CD4-positive, alpha-beta T cell treated with Interleukin-6 at 100 ng/mL for 8 hours (primary cell): ENCODE data around the gene SESTD1.
"Not testable (repeated sequence)": the region's sequence is repeated elsewhere in the genome, so short reads cannot be mapped to it uniquely, and the experiment has no call there.

Experiments used
- DNase-seq: peaks from one replicate; pipeline ENCODE4 v3.0.0-alpha.2; 2020; ENCODE audit warnings: mixed read lengths, low spot score

SESTD1 gene

DNA sequence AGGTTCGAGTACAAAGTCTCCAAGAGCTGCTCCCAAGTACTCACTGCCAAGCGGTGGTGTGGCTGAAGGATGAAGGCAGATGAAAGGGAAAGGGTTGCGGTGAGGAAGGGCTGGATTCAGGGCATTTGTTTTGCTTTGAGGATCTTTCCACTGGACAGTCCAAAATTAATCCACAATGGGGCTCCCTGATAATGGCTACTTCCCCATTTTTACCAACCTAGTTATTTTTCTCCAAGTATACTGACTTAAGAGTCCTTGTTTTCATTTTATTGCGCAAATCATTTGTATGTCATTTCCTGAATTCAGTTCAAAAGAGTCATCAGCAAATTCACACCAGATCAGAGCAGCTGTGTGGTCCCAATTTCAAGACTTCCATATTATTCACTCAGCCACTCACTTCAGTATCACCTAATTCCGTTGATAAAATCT lies 464 bp upstream of the SESTD1 start:
- DNase-seq, result no peak

DNA sequence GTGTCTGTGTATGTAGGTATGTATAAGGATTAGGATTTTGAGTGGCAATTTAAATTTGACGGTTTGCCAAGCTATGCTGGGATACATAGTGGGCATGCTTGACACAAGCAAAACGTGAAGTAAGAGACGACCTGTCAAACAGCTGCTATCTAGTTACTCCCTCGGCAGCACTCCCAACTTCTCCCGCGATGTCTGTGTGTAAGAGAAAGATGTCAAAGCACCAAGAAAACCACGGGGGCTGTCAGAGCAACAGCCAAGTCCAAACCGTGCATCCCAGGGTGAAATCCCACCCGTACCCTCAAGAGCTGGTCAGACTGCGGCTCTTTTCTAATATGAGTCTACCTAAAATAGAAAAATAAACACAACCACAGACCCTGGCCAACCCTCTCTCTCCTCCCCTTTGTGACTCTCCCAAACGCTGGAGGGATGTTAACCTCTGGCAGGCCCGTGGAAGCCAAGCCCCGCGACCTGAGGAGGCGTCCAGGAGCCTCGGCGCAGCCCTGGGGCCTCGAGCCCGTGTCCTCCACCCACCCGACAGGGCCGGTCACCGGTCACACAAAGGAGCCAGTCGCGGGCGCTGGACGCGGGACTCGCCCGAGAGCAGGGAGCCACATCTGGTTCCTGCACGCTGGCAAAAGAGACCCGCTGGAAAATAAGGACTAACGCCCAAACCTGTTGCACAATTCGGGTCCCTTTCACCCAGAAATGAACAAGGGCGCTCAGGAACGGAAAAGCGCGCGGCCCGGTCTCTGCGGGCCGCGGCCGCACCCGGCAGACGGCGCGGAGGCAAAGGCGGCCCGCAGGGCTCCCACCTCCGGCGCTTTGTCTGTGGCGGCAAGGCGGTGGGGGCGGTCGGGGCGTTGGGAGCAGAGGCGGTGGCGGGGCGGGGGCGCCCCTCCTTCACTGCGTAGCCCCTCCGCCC lies 925 bp downstream of the SESTD1 start:
- no peak for DNase-seq

DNA sequence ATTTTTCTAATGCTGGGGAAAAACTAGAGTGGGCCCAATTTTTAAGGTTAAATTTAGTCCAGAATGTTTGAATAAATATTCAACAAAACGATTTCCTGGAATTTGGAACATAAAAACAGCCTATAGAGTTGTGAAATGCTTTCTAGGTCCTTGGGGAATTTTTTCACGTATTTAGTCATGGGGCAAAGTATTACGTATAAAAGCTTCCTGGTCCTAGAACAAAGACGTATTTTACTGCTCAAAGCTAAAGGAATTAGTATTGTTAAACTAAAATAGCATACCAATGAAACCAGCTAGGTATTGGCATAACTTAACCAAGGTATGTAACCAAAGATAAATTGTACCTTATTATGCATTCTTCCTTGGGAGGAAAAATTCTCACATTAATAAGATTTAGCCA lies 1.6 kb downstream of the SESTD1 start:
- no peak for DNase-seq

DNA sequence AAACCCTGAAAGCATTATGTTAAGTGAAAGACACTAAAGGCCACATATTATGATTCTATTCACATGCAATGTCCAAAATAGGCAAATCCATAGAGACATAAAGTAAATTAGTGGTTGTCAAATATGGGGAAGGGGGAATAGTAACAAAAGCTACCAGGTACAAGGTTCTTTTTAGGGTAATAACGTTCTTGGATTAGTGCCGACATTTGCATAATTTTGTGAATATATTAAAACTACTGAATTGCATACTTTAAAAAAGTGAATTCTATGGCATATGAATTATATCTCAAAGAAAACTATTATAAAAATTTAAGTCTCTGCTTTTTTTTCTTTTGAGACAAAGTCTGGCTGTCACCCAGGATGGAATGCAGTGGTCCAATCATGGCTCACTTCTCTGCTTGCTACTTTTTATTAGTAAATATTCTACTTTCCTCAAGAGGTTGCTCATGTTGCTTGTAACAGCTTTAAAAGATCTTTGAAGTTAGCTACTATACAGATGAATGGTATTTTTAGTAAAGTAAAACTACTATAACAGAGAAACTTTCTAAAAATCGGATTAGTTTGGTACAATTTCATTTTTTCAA lies 2.5 kb downstream of the SESTD1 start:
- DNase-seq, result no peak

DNA sequence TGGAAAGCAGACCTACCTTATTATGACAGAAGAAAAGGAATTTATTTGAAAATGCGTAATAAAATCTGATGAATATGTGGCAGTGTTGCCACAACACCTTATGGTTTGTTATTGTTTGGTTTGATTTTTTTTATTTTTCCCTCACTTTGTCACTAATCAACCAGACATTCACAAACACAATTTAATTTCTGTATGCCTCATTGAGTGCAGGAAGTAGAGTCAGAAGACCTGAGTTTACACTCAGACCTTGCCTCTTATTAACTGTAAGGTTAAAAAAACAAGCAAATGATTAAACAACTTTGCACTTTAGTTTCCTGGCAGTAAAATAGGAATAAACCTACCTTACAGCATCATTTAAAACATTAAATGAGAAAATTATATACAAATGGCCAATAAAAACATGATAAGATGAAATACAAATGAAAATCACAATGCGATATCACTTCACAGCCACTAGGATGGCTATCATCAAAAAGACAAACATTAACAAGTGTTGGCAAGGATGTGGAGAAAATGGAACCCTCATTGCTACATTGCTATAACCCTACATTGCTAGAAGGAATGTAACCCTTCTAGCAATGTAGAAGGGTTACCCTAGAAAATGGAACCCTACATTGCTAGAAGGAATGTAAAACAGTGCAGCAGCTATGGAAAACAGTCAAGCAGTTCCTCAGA lies 3.3 kb downstream of the SESTD1 start:
- DNase-seq, result no peak

DNA sequence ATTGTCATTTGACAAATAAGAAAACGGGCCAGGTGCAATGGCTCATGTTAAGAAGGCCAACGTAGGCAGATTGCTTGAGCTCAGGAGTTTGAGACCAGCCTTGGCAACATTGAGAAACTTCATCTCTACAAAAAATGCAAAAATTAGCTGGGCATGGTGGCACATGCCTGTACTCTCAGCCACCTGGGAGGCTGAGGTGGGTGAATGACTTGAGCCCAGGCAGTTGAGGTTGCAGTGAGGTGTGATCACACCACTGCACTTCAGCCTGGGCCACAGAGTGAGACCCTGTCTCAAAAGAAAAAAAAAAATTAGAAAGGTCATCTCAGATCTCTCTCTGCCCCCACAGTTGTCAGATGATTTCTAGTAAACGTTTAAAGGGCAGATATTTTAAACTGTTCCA lies 4.4 kb downstream of the SESTD1 start:
- no peak for DNase-seq

DNA sequence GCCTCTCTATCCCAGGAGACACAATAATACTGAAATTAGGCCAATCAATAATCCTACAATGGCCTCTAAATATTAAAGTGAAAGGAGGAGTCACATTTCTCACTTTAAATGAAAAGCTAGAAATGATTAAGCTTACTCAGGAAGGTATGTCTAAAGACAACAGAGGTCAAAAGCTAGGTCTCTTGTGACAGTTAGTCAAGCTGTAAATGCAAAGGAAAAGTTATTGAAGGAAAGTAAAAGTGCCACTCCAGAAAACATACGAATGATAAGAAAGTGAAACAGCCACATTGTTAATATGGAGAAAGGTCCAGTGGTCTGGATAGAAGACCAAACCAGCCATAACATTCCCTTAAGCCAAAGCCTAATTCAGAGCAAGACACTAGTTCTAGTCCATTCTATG lies 9.5 kb downstream of the SESTD1 start:
- no peak for DNase-seq

DNA sequence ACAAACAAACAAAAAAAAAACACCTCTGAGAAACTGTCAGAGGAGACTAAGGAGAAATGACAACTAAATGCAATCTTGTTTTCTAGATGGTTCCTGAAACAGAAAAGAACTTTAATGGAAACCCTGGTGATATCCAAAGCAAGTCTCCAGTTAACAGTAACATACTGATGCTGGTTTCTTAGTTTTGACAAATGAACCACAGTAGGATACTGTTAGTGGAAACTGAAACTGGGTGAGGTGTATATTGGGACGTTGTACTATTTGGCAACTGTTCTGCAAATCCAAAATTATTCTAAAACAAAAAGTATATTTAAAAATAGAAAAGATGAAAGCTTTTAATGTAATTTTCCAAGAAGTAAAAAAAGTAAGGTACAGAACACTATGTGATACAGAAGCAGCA lies 11.4 kb downstream of the SESTD1 start:
- no peak for DNase-seq

DNA sequence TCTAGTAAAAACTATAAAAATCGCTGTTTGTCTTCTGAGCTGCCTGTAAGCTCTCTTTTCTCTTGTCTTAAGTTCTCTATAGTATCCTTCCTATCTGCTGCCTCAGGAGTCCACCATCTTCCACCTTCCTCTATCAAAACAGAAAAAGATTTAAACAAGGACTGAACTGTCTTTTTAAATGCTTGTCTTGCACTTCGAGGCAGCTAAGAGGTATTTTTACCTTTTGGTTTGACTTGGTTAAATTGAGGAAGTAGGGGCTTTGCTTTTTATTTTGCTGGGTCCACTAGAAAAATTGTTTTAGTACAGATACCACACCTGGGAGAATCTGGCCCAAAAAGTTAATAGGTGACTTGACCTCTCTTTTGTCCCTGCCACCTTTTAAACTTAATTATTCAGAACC lies 12.2 kb downstream of the SESTD1 start:
- DNase-seq, result no peak

DNA sequence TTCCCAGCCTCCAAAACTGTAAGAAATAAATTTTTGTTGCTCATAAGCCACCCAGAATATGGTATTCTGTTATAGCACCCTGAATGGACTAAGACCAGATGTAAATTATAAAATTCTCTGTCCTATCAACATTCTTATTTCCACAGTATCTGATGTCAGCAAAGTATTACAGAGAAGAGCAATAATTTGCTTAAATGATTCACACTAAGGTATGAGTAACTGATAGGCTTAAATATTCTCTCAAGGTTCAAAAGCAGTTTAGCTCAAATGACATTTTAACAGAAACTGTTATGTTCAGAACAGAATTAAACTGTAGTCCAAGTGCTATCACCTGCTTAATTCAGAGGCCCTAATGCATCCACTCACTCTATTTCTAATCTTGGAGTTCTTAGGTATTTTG lies 12.8 kb downstream of the SESTD1 start:
- no peak for DNase-seq

DNA sequence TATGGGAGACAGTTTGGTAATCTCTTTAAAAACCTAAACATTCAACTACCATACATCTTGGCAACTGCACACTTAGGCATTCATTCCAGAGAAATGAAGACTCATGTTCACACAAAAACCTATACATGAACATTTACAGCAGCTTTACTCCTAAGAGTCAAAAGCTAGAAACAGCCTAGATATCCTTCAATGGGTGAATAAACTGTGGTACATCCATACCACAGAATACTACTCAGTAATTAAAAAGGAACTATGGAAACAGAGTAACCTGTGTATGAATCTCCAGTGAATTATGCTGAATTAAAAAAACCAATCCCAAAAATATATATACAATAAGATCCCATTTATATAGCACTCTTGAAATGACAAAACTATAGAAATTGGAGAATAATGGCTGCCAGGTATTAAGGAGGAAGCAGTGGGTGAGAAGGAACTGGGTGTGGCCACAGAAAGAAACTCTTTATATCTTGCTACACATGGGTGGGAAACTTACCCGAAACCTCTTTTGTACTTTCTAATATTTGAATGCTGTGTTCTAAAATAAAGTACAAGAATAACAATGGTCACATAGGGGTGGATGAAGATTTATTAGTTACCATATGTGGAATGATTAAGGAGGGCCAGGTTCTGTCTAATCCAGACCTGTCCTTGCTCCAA lies 13.7 kb downstream of the SESTD1 start:
- DNase-seq, result no peak

DNA sequence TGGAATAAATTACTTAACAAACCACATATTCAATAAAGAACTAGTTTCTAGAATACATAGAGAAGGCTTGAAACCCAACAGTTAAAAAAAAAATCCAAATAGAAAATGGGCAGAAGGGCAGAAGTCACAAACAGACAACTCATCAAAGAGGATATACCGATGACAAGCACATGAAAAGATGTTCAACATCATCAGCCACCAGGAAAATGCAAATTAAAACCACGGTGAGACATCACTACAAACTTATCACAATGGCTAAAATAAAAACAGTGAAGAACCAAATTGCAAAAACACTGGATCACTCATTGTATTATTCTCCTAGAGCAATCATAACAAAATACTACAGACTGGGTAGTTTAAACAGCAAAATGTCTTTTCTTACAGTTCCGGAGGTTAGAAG lies 14.5 kb downstream of the SESTD1 start:
- no peak for DNase-seq

DNA sequence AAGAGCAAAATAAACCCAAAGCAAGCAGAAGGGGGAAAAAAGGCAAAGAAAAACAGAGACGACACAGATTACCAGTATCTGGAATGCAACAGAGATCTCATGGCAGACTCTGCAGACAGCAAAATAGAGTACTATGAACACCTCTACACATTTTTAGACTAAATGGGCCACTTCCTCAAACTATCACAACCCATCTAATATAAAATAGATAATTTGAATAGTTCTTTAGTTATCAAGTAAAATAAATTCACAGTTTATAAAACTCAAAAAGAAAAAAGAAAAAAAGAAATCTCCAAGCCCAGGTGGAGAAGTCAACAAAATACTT lies 16.6 kb downstream of the SESTD1 start:
- no peak for DNase-seq

DNA sequence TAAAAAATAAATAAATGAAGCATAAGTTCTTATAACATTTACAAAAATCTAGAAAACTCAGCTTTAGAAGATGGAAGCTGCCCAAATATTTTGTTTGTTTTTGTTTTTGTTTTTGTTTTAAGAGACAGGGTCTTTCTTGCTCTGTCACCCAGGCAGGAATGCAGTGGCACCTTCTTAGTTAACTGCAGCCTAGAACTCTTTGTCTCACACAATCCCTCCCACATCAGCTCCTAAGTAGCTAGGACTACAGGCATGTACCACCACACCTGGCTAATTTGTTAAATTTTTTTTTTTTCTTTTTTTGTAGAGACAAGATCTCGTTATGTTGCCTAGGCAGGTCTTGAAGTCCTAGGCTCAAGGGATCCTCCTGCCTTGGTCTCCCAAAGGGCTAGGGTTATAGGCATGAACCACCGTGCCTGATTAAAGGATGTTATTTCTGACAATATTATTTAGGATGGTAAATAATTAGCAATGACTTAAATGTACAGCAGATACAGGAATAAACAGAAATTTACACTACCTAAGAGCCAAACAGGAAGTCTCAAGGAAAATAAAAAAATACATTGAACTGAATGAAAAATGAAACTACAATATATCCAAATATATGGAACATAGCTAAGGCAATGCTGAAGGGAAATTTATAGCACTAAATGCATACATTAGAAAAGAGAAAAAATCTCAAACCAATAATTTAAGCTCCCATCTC lies 17.2 kb downstream of the SESTD1 start:
- DNase-seq, result no peak

DNA sequence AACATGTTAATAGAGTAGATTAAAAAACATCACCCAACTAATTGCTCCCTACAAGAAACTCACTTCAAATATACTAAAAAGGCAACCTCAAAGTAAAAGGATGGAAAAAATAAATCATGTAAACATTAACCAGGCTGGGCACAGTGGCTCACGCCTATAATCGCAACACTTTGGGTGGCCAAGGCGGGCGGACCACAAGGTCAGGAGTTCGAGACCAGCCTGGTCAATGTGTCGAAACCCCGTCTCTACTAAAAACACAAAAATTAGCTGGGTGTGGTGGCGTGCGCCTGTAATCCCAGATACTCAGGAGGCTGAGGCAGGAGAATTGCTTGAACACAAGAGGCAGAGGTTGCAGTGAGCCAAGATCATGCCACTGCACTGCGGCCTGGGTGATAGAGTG lies 18.8 kb downstream of the SESTD1 start:
- DNase-seq, result not testable (repeated sequence)

DNA sequence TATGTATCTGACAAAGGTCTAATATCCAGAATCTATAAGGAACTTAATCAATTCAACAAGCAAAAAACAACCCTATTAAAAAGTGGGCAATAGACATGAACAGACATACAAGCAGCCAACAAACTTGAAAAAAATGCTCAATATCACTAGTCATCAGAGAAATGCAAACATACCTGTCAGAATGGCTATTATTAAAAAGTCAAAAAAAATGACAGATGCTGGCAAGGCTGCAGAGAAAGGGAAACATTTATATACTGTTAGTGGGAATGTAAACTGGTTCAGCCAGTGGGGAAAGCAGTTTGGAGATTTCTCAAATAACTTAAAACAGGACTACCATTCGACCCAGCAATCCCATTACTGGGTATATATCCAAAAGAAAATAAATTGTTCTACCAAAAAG lies 21.6 kb downstream of the SESTD1 start:
- no peak for DNase-seq

DNA sequence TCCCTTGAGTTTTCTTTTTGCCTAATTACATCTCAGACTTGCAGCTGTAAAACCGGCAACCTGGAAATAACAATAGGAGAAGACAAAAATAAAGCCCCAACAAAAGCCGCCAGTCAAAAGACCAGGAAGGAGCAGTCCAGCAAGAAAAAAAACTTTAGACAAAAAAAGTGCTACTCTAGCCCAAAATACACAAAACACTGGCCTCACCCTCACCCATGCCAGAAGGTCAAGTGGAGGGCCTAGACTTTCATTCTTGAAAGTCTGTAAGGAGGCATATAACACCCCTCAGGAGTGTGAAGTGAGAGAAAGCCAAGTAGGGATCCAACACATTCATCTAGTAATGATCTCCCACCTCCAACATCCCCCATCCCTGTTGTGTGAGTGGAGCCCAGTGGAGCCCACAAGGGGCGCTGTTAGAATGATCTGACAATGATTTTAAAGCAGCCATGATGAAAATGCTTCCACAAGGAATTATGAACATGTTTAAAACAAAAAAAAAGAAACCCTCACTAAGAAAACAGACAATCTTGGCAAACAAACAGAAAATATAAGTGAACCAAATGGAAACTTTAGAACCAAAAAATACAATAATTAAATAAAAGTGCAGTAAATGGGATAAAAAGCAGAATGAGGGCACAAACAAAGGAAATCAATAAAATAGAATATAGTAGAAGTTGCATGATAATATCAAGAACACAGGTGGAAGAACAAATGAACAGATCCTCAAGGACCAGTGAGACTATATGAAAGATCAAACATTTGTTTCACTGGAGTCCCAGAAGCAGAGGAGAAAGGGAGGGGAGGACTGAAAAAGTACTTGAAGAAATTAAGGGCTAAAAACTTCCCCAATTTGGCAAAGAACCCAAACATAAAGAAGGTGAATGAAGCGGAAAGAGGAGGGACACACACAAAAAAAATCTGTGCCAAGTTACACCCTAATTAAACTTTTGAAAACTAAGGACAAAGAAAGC lies 23.9 kb downstream of the SESTD1 start:
- no peak for DNase-seq

DNA sequence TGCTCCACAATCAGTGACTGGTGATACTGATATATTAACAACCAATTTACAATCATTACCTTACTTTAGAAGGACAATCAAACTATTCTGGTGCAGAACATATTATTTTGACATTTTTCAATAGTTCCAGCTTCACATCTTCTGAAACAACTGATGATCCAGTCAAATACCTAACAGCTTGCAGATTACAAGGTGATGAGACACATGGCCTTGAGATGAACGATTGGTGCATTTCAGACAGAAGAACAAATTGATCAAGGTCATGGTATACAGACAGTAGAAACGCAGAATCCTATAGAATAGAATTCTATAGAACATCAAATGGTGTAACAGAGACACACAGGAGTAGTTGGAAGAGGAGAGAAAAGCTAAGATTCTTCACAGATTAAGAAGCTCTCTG lies 24.8 kb downstream of the SESTD1 start:
- no peak for DNase-seq

DNA sequence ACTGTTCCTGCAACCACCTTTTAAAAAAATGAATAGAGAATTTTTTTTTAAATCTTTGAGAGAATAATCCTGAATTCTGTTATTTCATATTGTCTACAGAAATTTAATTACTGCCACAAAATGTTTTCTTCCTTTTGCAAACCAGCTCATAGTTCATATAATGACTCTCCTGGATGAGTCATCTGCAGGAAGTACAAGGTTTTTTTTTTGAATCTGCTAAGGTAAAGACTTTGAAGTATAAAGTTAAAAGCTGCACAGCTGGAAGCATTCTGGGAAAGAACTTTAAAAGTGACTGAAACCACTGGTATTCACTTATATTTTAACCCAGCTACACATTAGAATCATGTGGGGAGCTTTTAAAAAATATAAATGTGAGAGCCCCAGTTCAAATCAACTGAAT lies 25.4 kb downstream of the SESTD1 start:
- peak; percentile 23 for DNase-seq

DNA sequence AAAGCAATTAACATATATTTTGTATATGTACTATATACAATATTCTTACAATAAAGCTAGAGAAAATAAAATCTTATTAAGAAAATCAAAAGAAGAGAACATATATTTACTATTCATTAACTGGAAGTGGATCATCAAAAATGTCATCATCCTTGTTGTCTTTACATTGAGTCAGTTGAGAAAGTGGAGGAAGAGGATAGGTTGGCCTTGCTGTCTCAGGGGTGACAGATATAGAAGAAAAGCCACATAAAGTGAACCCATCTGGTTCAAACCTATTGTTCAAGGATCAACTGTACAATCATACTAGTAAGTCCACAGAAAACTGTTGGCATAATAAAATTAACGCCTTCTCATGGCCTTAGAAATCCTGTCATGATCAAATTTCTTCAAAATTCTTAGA lies 26.6 kb downstream of the SESTD1 start:
- DNase-seq, result no peak
